NK-92 (cell line): ENCODE data around the gene NRM.
"Not testable (repeated sequence)": the region's sequence is repeated elsewhere in the genome, so short reads cannot be mapped to it uniquely, and the experiment has no call there.

Experiments
- DNase-seq: peaks from one replicate; lab custom pipeline; 2025; ENCODE audit not compliant: unreplicated experiment; lab: John Stamatoyannopoulos, UW

The NRM gene

GRCh38 chr6:30672445-30673253, 18.1 kb downstream of the NRM start, which contains the start of gene DHX16:
Gene DHX16 (minus strand): TSS chr6:30673006. CDS start chr6:30672841, 165 bp downstream.
- no peak for DNase-seq

- no peak for DNase-seq
These were observed 19.8 kb downstream of the NRM start for GRCh38 chr6:30670760-30671527.

- DNase-seq, result not testable (repeated sequence)
These were observed 24.5 kb downstream of the NRM start for GRCh38 chr6:30666300-30666699.

GRCh38 chr6:30664994-30665767, 25.6 kb downstream of the NRM start:
- no peak for DNase-seq

GRCh38 chr6:30657922-30658321, 32.9 kb downstream of the NRM start:
- DNase-seq, result not testable (repeated sequence)

GRCh38 chr6:30657454-30657853, 33.3 kb downstream of the NRM start:
- no peak for DNase-seq

- no peak for DNase-seq
These were observed 34.3 kb downstream of the NRM start for GRCh38 chr6:30656513-30656912.

GRCh38 chr6:30655743-30656094, 35.1 kb downstream of the NRM start:
- DNase-seq, result no peak

GRCh38 chr6:30654798-30655742, 35.7 kb downstream of the NRM start:
- DNase-seq, result no peak

GRCh38 chr6:30651143-30651542, 39.6 kb downstream of the NRM start:
- DNase-seq, result no peak

GRCh38 chr6:30647242-30648116, 43.3 kb downstream of the NRM start:
- DNase-seq, result no peak

GRCh38 chr6:30646450-30647241, 44.1 kb downstream of the NRM start, which contains the start of gene C6orf136:
Gene C6orf136 (plus strand): TSS chr6:30647133. CDS start chr6:30647232, 99 bp downstream.
- peak; percentile 75 for DNase-seq

- no peak for DNase-seq
These were observed 44.8 kb downstream of the NRM start for GRCh38 chr6:30645989-30646388.

GRCh38 chr6:30644769-30645168, 46.0 kb downstream of the NRM start:
- no peak for DNase-seq

GRCh38 chr6:30643656-30644055, 47.1 kb downstream of the NRM start:
- DNase-seq, result no peak

GRCh38 chr6:30641048-30641447, 49.7 kb downstream of the NRM start:
- DNase-seq, result no peak

GRCh38 chr6:30640481-30640880, 50.3 kb downstream of the NRM start:
- no peak for DNase-seq
